Ovary (tissue), 3 donors: ENCODE results near the gene RPGRIP1L.

Experiments used
- CTCF ChIP-seq, 3 donors: fragments of 450-650 bp in 2 of 3; fragments of 200-600 bp in 1 of 3; IDR thresholded peaks; one replicate each; pipeline versions ENCODE4 v1.5.1 to v1.8.0; 2016 to 2022; ENCODE audit warnings: antibody characterized with exemption in 3 of 3, mild to moderate bottlenecking in 1 of 3
- EP300 ChIP-seq: sonication (generic); formaldehyde crosslinking; IDR thresholded peaks from one replicate; pipeline ENCODE4 v1.6.1; 2017; ENCODE audit warnings: antibody characterized with exemption
- POLR2A ChIP-seq: fragments of 450-650 bp; IDR thresholded peaks from one replicate; pipeline ENCODE4 v1.6.1; 2017; ENCODE audit warnings: antibody characterized with exemption, mild to moderate bottlenecking, moderate library complexity
- donor health status: DM: no; HTN: no; CAD: no.

GRCh38 chr16:53743149-53743566 is 39.5 kb upstream of the RPGRIP1L start:
- TF ChIP-seq CTCF (IDR thresholded peaks at IDR 0.05) (no peak), POLR2A (no peak), EP300 (no peak)
